GM21619 (cell line): ENCODE results near the gene PPIP5K1.

Experiments used
- ATAC-seq: cut with Tn5 transposase; IDR thresholded peaks from one replicate; pipeline ENCODE4 v1.9.1; 2021; ENCODE audit not compliant: unreplicated experiment

PPIP5K1 gene

DNA sequence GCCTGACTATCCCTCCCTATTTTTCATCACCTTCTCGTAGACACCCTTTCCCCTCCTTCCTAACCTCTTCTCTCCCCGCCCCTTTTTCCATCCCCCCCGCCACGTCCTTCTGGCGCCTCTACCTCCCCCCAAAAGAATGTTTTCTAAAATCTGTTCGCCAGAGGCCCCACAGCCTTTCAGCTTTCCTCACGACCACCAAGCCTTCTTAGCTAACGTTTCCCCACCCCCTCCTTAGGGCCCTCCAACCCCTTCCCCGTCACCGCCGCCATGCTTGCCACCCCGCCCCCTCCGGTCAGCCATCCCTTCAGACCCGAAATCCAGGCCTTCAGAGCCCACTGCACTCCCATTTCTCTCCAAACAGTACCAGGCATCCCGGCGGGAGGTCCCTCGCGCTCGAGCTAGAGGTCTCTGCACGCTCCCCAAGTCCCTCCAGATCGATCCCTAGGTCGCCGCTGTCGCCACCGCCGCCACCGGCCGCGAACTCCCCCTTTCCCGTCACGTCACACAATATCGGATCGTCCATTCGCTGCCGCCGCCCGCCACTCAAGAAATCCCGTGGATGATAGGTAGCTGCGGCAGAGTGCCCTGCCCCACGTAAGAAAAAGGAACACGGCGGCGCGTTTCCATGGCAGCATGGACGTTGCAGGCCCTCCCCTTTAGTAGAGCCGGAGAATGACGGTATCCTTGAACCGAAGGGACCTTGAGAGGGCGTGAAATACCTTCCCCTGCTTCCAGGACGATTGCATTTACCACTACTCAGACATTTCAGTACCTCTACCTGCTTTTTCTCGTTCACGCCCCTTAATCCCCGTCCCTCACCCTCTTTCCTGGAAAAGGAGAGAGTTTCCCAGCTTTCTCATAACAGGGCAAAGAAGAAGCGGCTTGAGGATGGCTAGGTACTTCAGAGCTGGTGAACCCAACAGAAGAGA is 97.1 kb downstream of the PPIP5K1 start, which contains the start of gene TP53BP1:
TP53BP1 (minus strand) TSS at position 484 of the 929 bp plus-strand sequence; CDS start at position 371, 113 bp downstream.
- ATAC-seq: peak; percentile 98

DNA sequence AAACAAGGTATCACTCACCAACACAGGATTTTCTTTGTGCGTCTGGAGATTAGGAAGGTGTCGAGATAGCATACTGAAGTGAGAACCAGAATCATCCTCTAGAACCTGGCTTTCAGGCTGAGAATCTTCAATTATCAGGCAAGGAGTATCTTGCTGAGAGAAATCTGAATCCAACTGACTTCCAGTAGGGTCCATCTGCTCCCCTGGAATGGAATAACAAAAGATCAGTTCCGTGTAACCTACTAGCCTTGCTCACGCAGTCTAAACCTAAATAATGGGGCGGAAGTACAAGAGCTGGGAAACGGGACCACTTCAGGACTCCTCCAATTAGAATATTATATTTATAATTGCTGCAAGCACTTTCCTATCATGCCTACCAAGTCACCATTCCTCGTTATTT is 97.7 kb downstream of the PPIP5K1 start:
- ATAC-seq: no peak

DNA sequence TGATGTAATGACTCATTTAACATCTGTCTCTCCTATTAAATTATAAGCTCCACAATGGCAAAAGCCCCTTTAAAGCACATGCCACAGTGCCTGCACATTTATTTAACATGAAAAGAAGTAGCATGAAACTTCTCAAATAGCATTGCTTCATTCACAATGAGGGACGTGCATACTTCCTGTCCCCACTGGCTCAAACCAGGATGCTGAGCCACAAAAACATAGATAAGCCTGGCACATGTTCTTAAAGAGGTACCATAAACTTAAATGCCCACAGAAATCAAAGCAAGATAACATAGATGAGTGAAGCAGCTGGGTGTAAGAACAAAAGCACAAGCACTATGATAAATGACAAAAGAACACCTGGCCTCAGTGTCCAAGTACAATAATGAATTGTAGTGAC is 100.8 kb downstream of the PPIP5K1 start:
- ATAC-seq: no peak

DNA sequence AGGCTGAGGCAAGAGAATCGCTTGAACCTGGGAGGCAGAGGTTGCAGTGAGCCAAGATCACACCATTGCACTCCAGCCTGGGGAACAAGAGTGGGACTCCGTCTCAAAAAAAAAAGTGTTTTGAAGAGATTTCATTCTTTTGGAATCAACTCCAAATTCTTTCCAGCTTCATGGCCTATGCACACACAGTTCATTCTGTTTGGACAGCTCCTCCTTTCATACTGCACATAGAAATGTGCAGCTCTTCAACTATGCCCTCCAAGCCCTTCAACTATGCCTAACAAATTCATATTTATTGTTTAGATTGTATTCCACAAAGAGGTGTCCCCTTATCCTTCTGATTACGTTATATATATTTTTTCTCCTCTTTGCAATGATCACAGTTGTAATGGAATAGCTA is 101.2 kb downstream of the PPIP5K1 start:
- ATAC-seq: no peak

DNA sequence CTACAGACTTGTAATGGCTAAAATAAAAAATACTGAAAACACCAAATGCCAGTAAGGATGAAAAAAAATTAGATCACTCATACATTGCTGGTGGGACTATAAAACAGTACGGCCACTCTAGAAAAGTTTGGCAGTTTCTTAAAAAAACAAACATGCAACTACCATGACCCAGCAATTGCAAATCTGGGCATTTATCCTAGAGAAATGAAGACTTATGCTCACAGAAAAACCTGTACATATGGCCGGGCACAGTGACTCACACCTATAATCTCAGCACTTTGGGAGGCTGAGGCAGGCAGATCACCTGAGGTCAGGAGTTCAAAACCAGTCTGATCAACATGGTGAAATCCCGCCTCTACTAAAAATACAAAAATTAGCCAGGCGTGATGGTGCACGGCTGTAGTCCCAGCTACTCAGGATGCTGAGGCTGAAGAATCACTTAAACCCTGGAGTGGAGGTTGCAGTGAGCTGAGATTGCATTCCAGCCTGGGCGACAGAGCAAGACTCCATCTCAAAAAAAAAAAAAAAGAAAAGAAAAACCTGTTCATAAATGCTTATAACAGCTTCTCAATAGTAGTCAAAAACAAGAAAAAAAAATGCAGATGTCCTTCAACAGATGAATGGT is 102.6 kb downstream of the PPIP5K1 start:
- no peak for ATAC-seq

DNA sequence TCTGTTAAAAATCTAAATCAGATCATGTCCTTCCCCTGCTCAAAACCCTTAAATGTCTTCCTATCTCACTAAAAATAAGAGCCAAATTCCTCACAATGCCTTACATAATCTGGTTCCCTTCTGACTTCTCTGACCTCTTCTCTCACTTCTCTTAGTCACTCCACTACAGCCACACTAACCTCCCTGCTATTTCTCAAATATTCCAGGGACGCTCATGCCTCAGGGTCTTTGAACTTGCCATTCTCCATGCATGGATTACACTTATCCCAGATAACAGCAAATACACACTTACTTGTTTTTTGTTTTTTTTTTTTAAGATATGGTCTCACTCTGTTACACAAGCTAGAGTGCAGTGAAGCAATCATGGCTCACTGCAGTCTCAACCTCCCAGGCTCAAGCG is 105.6 kb downstream of the PPIP5K1 start:
- ATAC-seq: no peak
